GM23338 (cell line): ENCODE measurements around the gene AP1S1. TPM values are rescaled to one million over a fixed set of nuclear protein-coding genes. Genes with fewer than 3 reads are reported as not detected.

Source experiments
- ATAC-seq: fragments of 200-7000 bp; cut with Tn5 transposase; 3 replicates; pipeline ENCODE4 v1.9.1; 2020
- DNase-seq: peaks from one replicate; pipeline ENCODE4 v3.0.0-alpha.2; 2015; ENCODE audit warnings: low spot score
- H2AFZ ChIP-seq: fragments of 200-600 bp; sonication (generic); 2 replicates; pipeline ENCODE4 v1.8.0; 2016; ENCODE audit warnings: antibody characterized with exemption, mild to moderate bottlenecking, moderate library complexity
- H3F3A ChIP-seq: fragments of 200-600 bp; sonication (generic); replicated peaks from 2 replicates; pipeline ENCODE4 v1.8.0; 2017; ENCODE audit warnings: antibody characterized with exemption, mixed run types, low read depth
- H3K27ac ChIP-seq: fragments of 200-600 bp; sonication (generic); 2 replicates; pipeline ENCODE4 v1.6.1; 2016; ENCODE audit warnings: low read depth
- H3K27me3 ChIP-seq: fragments of 200-600 bp; sonication (generic); 2 replicates; pipeline ENCODE4 v1.8.0; 2016; ENCODE audit warnings: mild to moderate bottlenecking, mixed run types, moderate library complexity; ENCODE audit not compliant: insufficient read depth
- H3K36me3 ChIP-seq: fragments of 200-600 bp; sonication (generic); 2 replicates; pipeline ENCODE4 v1.8.0; 2016; ENCODE audit warnings: mild to moderate bottlenecking; ENCODE audit not compliant: insufficient read depth
- H3K4me1 ChIP-seq: fragments of 200-600 bp; sonication (generic); 2 replicates; pipeline ENCODE4 v1.8.0; 2016; ENCODE audit warnings: mild to moderate bottlenecking, moderate library complexity; ENCODE audit not compliant: insufficient read depth
- H3K4me2 ChIP-seq: fragments of 200-600 bp; sonication (generic); 2 replicates; pipeline ENCODE4 v1.7.1; 2017; ENCODE audit warnings: mixed run types
- H3K4me3 ChIP-seq: fragments of 200-600 bp; sonication (generic); 2 replicates; pipeline ENCODE4 v1.6.1; 2016; ENCODE audit warnings: mixed run types
- H3K79me2 ChIP-seq: fragments of 200-600 bp; sonication (generic); replicated peaks from 2 replicates; pipeline ENCODE4 v1.8.0; 2017; ENCODE audit warnings: mild to moderate bottlenecking; ENCODE audit not compliant: insufficient read depth
- H3K9me2 ChIP-seq: fragments of 200-600 bp; sonication (generic); 2 replicates; pipeline ENCODE4 v1.8.0; 2017; ENCODE audit not compliant: insufficient read depth
- H4K20me1 ChIP-seq: fragments of 200-600 bp; sonication (generic); replicated peaks from 2 replicates; pipeline ENCODE4 v1.8.0; 2017; ENCODE audit warnings: mild to moderate bottlenecking; ENCODE audit not compliant: insufficient read depth
- H3K27ac Mint-ChIP-seq: 2 replicates; pipeline ENCODE4 v1.8.0; 2020; ENCODE audit warnings: inconsistent platforms, mild to moderate bottlenecking, moderate library complexity, mixed read lengths
- H3K27me3 Mint-ChIP-seq: 3 replicates; pipeline ENCODE4 v1.8.0; 2022; ENCODE audit warnings: low read depth, mild to moderate bottlenecking, moderate library complexity, mixed read lengths, inconsistent platforms; ENCODE audit not compliant: insufficient read depth, poor library complexity
- H3K36me3 Mint-ChIP-seq: 3 replicates; pipeline ENCODE4 v1.8.0; 2021; ENCODE audit warnings: low read depth, mild to moderate bottlenecking, inconsistent platforms, moderate library complexity, mixed read lengths
- H3K4me1 Mint-ChIP-seq: 3 replicates; pipeline ENCODE4 v1.8.0; 2020; ENCODE audit warnings: mild to moderate bottlenecking, inconsistent platforms, mixed read lengths
- H3K4me3 Mint-ChIP-seq: 3 replicates; pipeline ENCODE4 v1.8.0; 2021; ENCODE audit warnings: moderate library complexity, mild to moderate bottlenecking, inconsistent platforms, mixed read lengths
- H3K9me3 Mint-ChIP-seq: 3 replicates; pipeline ENCODE4 v1.8.0; 2020; ENCODE audit warnings: moderate library complexity, mild to moderate bottlenecking, inconsistent platforms, mixed read lengths
- CREB1 ChIP-seq: fragments of 250-450 bp; sonication (Bioruptor Pico); IDR thresholded peaks from 2 replicates; pipeline ENCODE4 v1.5.0; 2020; ENCODE audit warnings: low read depth, mild to moderate bottlenecking, moderate library complexity
- CTCF ChIP-seq, 2 experiments: fragments of 200-600 bp in 1 of 2; sonication (generic) in 1 of 2; conservative IDR thresholded peaks; 2 replicates each; pipeline versions ENCODE4 v1.5.1 to v1.6.1; 2016 to 2017; ENCODE audit warnings: antibody characterized with exemption in 2 of 2, low read depth in 2 of 2, mild to moderate bottlenecking in 2 of 2, moderate library complexity in 1 of 2
- ETS1 ChIP-seq: IDR thresholded peaks from 2 replicates; pipeline ENCODE4 v1.6.1; 2016; ENCODE audit warnings: antibody characterized with exemption
- EZH2 ChIP-seq: fragments of 200-600 bp; sonication (generic); IDR thresholded peaks from one replicate; pipeline ENCODE4 v1.8.0; 2017; ENCODE audit warnings: antibody characterized with exemption, mild to moderate bottlenecking, low read depth; ENCODE audit not compliant: unreplicated experiment
- JUNB ChIP-seq: IDR thresholded peaks from one replicate; pipeline ENCODE4 v1.6.1; 2016; ENCODE audit warnings: antibody characterized with exemption; ENCODE audit not compliant: unreplicated experiment
- NANOG ChIP-seq: IDR thresholded peaks from 2 replicates; pipeline ENCODE4 v1.6.1; 2016; ENCODE audit warnings: antibody characterized with exemption, borderline replicate concordance
- POLR2AphosphoS5 ChIP-seq: IDR thresholded peaks from 2 replicates; pipeline ENCODE4 v1.6.1; 2016; ENCODE audit warnings: antibody characterized with exemption, low read depth
- STAT1 ChIP-seq: IDR thresholded peaks from one replicate; pipeline ENCODE4 v1.6.1; 2016; ENCODE audit warnings: antibody characterized with exemption; ENCODE audit not compliant: unreplicated experiment
- ZNF114 ChIP-seq: fragments of 250-450 bp; sonication (Bioruptor Pico); IDR thresholded peaks from 2 replicates; pipeline ENCODE4 v1.5.0; 2020; ENCODE audit warnings: mild to moderate bottlenecking, moderate library complexity
- ZNF462 ChIP-seq: fragments of 250-450 bp; sonication (Bioruptor Pico); IDR thresholded peaks from 2 replicates; pipeline ENCODE4 v1.5.0; 2020; ENCODE audit warnings: mild to moderate bottlenecking, moderate library complexity
- polyA plus RNA-seq: library from polyadenylated mRNA; unstranded; fragments of >200 nt; fragmentation: Nextera tagmentation; extraction: Ambion mirVana; gene quantifications from 2 replicates; pipeline ENCODE4 v1.2.1, GENCODE V29; 2016
- total RNA-seq: library from RNA; depleted of rRNA; stranded (reverse); fragments of >200 nt; shearing (Covaris generic); gene quantifications from 2 replicates; pipeline ENCODE4 v1.2.3, GENCODE V29; 2014

The AP1S1 gene
- total and polyA plus RNA-seq, 2 experiments from 2014 or later = 11.5 to 60.6 TPM

GRCh38 chr7:101137651-101138212 is 16.5 kb upstream of the AP1S1 start:
- Histone ChIP-seq H3K4me3 (no peak overlapping the region), H3K4me1 (peaks cover 26% of the 10 kb centered on the region), H3F3A (no peaks in the 10 kb centered on the region; the same call in 1 of the 2 replicates), H3K36me3 (no peaks in the 10 kb centered on the region), H3K79me2 (no peaks in the 10 kb centered on the region), H3K9me2 (no peaks in the 10 kb centered on the region), H3K4me2 (no peak overlapping the region), H3K27me3 (no peaks in the 10 kb centered on the region), H2AFZ (no peak overlapping the region), H4K20me1 (no peaks in the 10 kb centered on the region), H3K27ac (no peak overlapping the region)
- H3K36me3 Mint-ChIP-seq = no peaks in the 10 kb centered on the region
- H3K27ac Mint-ChIP-seq = no peak overlapping the region
- no peak overlapping the region for H3K4me3 Mint-ChIP-seq
- peaks cover 34% of the 10 kb centered on the region for H3K4me1 Mint-ChIP-seq
- no peaks in the 10 kb centered on the region; the same call in 2 of the 3 replicates for H3K9me3 Mint-ChIP-seq
- DNase-seq (no peak), ATAC-seq (no peak)
- peaks cover 15% of the 10 kb centered on the region for H3K27me3 Mint-ChIP-seq
- TF ChIP-seq CTCF (conservative IDR thresholded peaks at IDR 0.05; ENCODE audit: low read depth in 2 of 2) (no peak), STAT1 (no peak), EZH2 (no peak), ZNF462 (CRISPR knock-in tag) (no peak), ETS1 (no peak), POLR2AphosphoS5 (no peak), NANOG (no peak), CREB1 (no peak), JUNB (no peak), ZNF114 (no peak)
